ENCODE results near the gene GHITM. TPM values are rescaled to one million over a fixed set of nuclear protein-coding genes. Genes with fewer than 3 reads are reported as not detected.
"Not testable (repeated sequence)": the region's sequence is repeated elsewhere in the genome, so short reads cannot be mapped to it uniquely, and the experiment has no call there.

GHITM gene
- total and polyA plus RNA-seq, 3 experiments from 2014 or later: 218 to 294 (median 218) TPM

DNA sequence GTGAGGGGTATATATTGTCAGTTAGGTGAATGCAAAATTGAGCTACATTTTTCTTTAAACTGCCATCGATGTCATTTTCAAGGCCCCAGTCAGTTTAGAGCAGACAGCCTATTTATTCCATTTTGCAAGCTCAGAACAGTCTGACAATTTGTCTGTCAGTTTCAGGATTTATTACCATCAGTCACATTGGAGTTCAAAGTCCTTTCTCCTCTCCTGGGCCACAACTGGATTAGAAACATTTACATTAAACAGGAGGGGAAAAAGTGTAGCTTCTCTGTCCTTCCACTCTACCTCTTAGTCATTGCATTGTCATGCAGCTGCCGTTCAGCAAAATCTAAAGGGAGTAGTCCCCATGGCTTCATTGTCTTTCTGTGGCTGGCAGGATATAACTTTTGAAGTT is 3.5 kb upstream of the GHITM start:
- peaks cover 12 to 17% (median 16%) of the 10 kb centered on the region in 3 donors for H3K4me1 Mint-ChIP-seq
- peaks cover 0 to 14% (median 0%) of the 10 kb centered on the region in 3 donors for H3K36me3 Mint-ChIP-seq
- peaks cover 3 to 7% of the 10 kb centered on the region in 2 donors for H3K27me3 Mint-ChIP-seq
- Histone ChIP-seq H3K27ac (ENCODE audit: low read depth, low read length) (no peak overlapping the region), H3K36me3 (ENCODE audit: insufficient read depth, low read length) (no peaks in the 10 kb centered on the region), H3K9me3 (ENCODE audit: low read length) (no peaks in the 10 kb centered on the region), H3K4me1 (ENCODE audit: insufficient read depth, low read length) (peaks cover 10% of the 10 kb centered on the region), H3K27me3 (ENCODE audit: insufficient read depth, low read length, poor library complexity, severe bottlenecking) (no peaks in the 10 kb centered on the region), H3K4me3 (ENCODE audit: low read length) (no peak overlapping the region)
- H3K27ac Mint-ChIP-seq: peak overlapping the region in 1 of 8 donors; percentile 11
- no peaks in the 10 kb centered on the region for H3K9me3 Mint-ChIP-seq
- ChIA-PET CTCF (no interaction called here), POLR2A (no interaction called here)
- peak overlapping the region in 1 of 7 donors; percentile 33 for H3K4me3 Mint-ChIP-seq
- DNase-seq: no peak

- Mint-ChIP-seq H3K27ac (peak overlapping the region; percentile 97 to 100 (median 99)), H3K4me1 (peaks cover 27 to 33% (median 28%) of the 10 kb centered on the region in 3 donors), H3K9me3 (no peaks in the 10 kb centered on the region), H3K27me3 (peaks cover 0 to 3% of the 10 kb centered on the region in 2 donors), H3K36me3 (peaks cover 0 to 24% (median 2%) of the 10 kb centered on the region in 3 donors), H3K4me3 (peak overlapping the region; percentile 59 to 98 (median 94))
- H3K4me1 ChIP-seq (ENCODE audit: insufficient read depth, low read length): peaks cover 18% of the 10 kb centered on the region
- ChIA-PET POLR2A (interaction anchor here (2.3 kb wide), 1 partner anchor 11 kb away, joined by 10 read pairs; no protein-coding TSS in a partner anchor), CTCF (interaction anchor here (1.2 to 4.7 kb wide), 3 partner anchors 12 to 68 kb away, joined by 6 to 34 read pairs (median 24); no protein-coding TSS in a partner anchor)
- no peak overlapping the region for H3K4me3 ChIP-seq (ENCODE audit: low read length)
- no peak for DNase-seq
- H3K27me3 ChIP-seq (ENCODE audit: insufficient read depth, low read length, poor library complexity, severe bottlenecking): no peaks in the 10 kb centered on the region
- H3K36me3 ChIP-seq (ENCODE audit: insufficient read depth, low read length): peaks cover 4% of the 10 kb centered on the region
- H3K27ac ChIP-seq (ENCODE audit: low read depth, low read length): no peak overlapping the region
- H3K9me3 ChIP-seq (ENCODE audit: low read length): no peaks in the 10 kb centered on the region
Observed at GRCh38 chr10:84137811-84138210, 1.5 kb upstream of the GHITM start.

DNA sequence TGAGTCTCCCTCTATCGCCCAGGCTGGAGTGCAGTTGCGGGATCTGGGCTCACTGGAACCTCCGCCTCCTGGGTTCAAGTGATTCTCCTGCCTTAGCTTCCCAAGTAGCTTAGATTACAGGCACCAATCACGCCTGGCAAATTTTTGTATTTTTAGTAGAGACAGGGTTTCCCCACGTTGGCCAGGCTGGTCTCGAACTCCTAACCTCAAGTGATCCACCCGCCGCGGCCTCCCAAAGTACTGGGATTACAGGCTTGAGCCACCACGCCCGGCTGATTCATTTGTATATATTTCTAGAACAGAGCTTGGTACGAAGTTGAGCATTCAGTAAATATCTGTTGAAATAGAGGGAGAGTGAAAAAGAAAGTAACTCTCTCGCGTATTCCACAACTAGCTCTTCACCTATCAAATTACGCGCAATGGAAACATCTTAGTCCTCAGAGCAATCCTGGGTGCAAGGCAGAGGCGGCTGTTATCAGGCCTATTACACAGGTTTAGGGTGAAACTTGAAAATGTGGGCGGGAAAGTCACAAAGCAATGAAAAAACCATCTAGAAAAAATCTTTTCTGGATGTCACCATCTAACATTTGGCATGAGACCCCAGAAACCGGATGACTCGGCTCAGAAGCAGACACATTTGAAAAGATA is 707 bp upstream of the GHITM start:
- peaks cover 0 to 3% of the 10 kb centered on the region in 2 donors for H3K27me3 Mint-ChIP-seq
- Histone ChIP-seq H3K9me3 (ENCODE audit: low read length) (no peaks in the 10 kb centered on the region), H3K4me1 (ENCODE audit: insufficient read depth, low read length) (peaks cover 18% of the 10 kb centered on the region), H3K36me3 (ENCODE audit: insufficient read depth, low read length) (peaks cover 12% of the 10 kb centered on the region), H3K4me3 (ENCODE audit: low read length) (peak overlapping the region; percentile 75), H3K27ac (ENCODE audit: low read depth, low read length) (peak overlapping the region; percentile 99), H3K27me3 (ENCODE audit: insufficient read depth, low read length, poor library complexity, severe bottlenecking) (no peaks in the 10 kb centered on the region)
- H3K27ac Mint-ChIP-seq: peak overlapping the region; percentile 97 to 100 (median 99)
- H3K4me1 Mint-ChIP-seq: peaks cover 27 to 40% (median 32%) of the 10 kb centered on the region in 3 donors
- H3K9me3 Mint-ChIP-seq: no peaks in the 10 kb centered on the region
- ChIA-PET POLR2A (interaction anchor here (0.6 to 2.3 kb wide), 5 partner anchors 10 to 196 kb away, joined by 3 to 10 read pairs (median 6); no protein-coding TSS in a partner anchor), CTCF (interaction anchor here (1.0 to 4.7 kb wide), 5 partner anchors 11 to 189 kb away, joined by 3 to 34 read pairs (median 6); partner anchors contain the start of gene CCSER2)
- peak in 3 of 5 donors; percentile 21 to 73 (median 24) for DNase-seq
- peak overlapping the region; percentile 87 to 98 (median 95) for H3K4me3 Mint-ChIP-seq
- peaks cover 2 to 31% (median 5%) of the 10 kb centered on the region in 3 donors for H3K36me3 Mint-ChIP-seq

DNA sequence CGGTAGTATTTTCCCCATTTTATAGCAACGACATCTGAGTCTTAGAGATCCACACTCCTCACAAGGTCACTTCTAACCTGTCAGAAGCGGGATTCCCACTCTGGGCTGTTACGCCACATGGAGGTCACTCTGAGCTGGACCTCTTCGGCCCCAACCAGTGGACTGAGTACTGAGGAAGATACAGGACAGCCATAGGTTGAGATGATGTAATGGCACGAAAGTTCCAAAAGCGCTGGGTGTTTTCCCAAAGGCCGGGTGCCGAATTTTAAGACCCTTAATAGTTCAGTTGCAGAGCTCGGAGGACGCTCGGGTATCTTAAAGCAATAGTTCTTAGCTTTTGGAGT is 699 bp downstream of the GHITM start:
- CTCF ChIA-PET: interaction anchor here (2.5 to 4.7 kb wide), 3 partner anchors 9 to 66 kb away, joined by 8 to 34 read pairs (median 24); no protein-coding TSS in a partner anchor
- Histone ChIP-seq H3K4me1 (ENCODE audit: insufficient read depth, low read length) (peaks cover 18% of the 10 kb centered on the region), H3K27me3 (ENCODE audit: insufficient read depth, low read length, poor library complexity, severe bottlenecking) (no peaks in the 10 kb centered on the region), H3K4me3 (ENCODE audit: low read length) (peak overlapping the region; percentile 96), H3K9me3 (ENCODE audit: low read length) (no peaks in the 10 kb centered on the region), H3K27ac (ENCODE audit: low read depth, low read length) (peak overlapping the region; percentile 99), H3K36me3 (ENCODE audit: insufficient read depth, low read length) (peaks cover 25% of the 10 kb centered on the region)
- Mint-ChIP-seq H3K27me3 (peaks cover 0 to 3% of the 10 kb centered on the region in 2 donors), H3K9me3 (no peaks in the 10 kb centered on the region), H3K4me3 (peak overlapping the region; percentile 87 to 98 (median 95)), H3K36me3 (peaks cover 5 to 43% (median 8%) of the 10 kb centered on the region in 3 donors), H3K27ac (peak overlapping the region; percentile 97 to 100 (median 99)), H3K4me1 (peaks cover 27 to 44% (median 32%) of the 10 kb centered on the region in 3 donors)
- POLR2A ChIA-PET: interaction anchor here (1.1 kb wide), 1 partner anchor 189 kb away, joined by 3 read pairs; no protein-coding TSS in a partner anchor
- DNase-seq: peak in 1 of 5 donors; percentile 45

DNA sequence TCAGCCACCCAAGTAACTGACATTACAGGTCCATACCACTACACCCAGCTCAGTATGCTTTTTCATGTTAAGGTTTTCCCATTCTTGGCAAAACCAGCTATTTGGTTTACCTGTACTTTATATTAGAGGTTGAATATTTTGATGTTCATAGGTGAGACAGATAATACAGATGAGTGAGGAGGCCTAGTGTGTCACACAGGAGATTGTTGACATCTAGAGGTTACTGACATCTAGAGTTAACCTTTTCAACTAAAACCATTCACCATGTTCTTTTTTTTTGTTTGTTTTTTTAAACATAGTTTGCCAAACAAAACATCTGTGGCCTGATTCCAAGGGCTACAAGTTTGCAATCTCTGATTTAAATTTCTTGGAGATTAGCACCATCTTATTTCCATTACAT is 8.0 kb downstream of the GHITM start:
- DNase-seq: no peak
- Histone ChIP-seq H3K9me3 (ENCODE audit: low read length) (no peaks in the 10 kb centered on the region), H3K36me3 (ENCODE audit: insufficient read depth, low read length) (peaks cover 78% of the 10 kb centered on the region), H3K4me3 (ENCODE audit: low read length) (no peak overlapping the region), H3K27me3 (ENCODE audit: insufficient read depth, low read length, poor library complexity, severe bottlenecking) (no peaks in the 10 kb centered on the region), H3K4me1 (ENCODE audit: insufficient read depth, low read length) (no peaks in the 10 kb centered on the region), H3K27ac (ENCODE audit: low read depth, low read length) (no peak overlapping the region)
- ChIA-PET CTCF (interaction anchor here (0.6 to 5.3 kb wide), 17 partner anchors 8 to 116 kb away, joined by 3 to 104 read pairs (median 4); partner anchors contain the start of gene GHITM), POLR2A (interaction anchor here (1.8 to 2.2 kb wide), 2 partner anchors 9 to 30 kb away, joined by 5 to 10 read pairs; partner anchors contain the start of gene GHITM)
- Mint-ChIP-seq H3K27me3 (no peaks in the 10 kb centered on the region), H3K9me3 (no peaks in the 10 kb centered on the region), H3K4me1 (peaks cover 5 to 36% (median 7%) of the 10 kb centered on the region in 3 donors), H3K27ac (peak overlapping the region in 2 of 8 donors; percentile 24 to 71), H3K36me3 (peaks cover 9 to 85% (median 16%) of the 10 kb centered on the region in 3 donors), H3K4me3 (no peak overlapping the region)

- not testable (repeated sequence) for H3K9me3 ChIP-seq (ENCODE audit: low read length); H3K27me3 Mint-ChIP-seq; H3K27me3 ChIP-seq (ENCODE audit: insufficient read depth, low read length, poor library complexity, severe bottlenecking); H3K4me3 Mint-ChIP-seq; H3K4me1 ChIP-seq (ENCODE audit: insufficient read depth, low read length); H3K4me3 ChIP-seq (ENCODE audit: low read length); H3K27ac ChIP-seq (ENCODE audit: low read depth, low read length); H3K9me3 Mint-ChIP-seq
- Mint-ChIP-seq H3K4me1 (peaks cover 5 to 30% (median 5%) of the 10 kb centered on the region in 3 donors), H3K36me3 (peaks cover 9 to 86% (median 15%) of the 10 kb centered on the region in 3 donors), H3K27ac (peak overlapping the region in 1 of 8 donors; percentile 54)
- ChIA-PET POLR2A (interaction anchor here (1.8 to 2.2 kb wide), 2 partner anchors 10 to 29 kb away, joined by 5 to 10 read pairs; partner anchors contain the start of gene GHITM), CTCF (interaction anchor here (0.7 to 5.3 kb wide), 18 partner anchors 8 to 115 kb away, joined by 3 to 104 read pairs (median 4); partner anchors contain the start of gene GHITM)
- peaks cover 79% of the 10 kb centered on the region for H3K36me3 ChIP-seq (ENCODE audit: insufficient read depth, low read length)
- peak in 3 of 5 donors; percentile 3 to 44 (median 36) for DNase-seq
Observed at GRCh38 chr10:84148006-84148597, 8.8 kb downstream of the GHITM start.

DNA sequence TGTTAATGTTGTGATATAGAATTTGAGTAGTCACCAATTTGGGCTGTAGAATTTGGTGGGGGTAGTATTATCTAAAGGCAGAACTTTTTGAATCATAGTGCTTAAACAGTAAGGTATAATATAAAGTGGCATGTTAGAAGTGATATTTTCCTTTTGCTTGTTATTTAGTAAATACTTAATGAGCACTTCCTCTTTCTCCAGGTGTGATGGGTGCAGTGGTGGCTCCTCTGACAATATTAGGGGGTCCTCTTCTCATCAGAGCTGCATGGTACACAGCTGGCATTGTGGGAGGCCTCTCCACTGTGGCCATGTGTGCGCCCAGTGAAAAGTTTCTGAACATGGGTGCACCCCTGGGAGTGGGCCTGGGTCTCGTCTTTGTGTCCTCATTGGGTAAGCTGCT is 10.5 kb downstream of the GHITM start:
- Histone ChIP-seq H3K9me3 (ENCODE audit: low read length) (no peaks in the 10 kb centered on the region), H3K36me3 (ENCODE audit: insufficient read depth, low read length) (peaks cover 71% of the 10 kb centered on the region), H3K4me1 (ENCODE audit: insufficient read depth, low read length) (no peaks in the 10 kb centered on the region), H3K27ac (ENCODE audit: low read depth, low read length) (no peak overlapping the region), H3K27me3 (ENCODE audit: insufficient read depth, low read length, poor library complexity, severe bottlenecking) (no peaks in the 10 kb centered on the region), H3K4me3 (ENCODE audit: low read length) (no peak overlapping the region)
- Mint-ChIP-seq H3K4me3 (no peak overlapping the region), H3K4me1 (peaks cover 3 to 21% (median 5%) of the 10 kb centered on the region in 3 donors), H3K9me3 (no peaks in the 10 kb centered on the region), H3K36me3 (peaks cover 4 to 85% (median 10%) of the 10 kb centered on the region in 3 donors), H3K27ac (peak overlapping the region in 2 of 8 donors; percentile 54 to 86), H3K27me3 (no peaks in the 10 kb centered on the region)
- POLR2A ChIA-PET: interaction anchor here (2.2 kb wide), 1 partner anchor 11 kb away, joined by 10 read pairs; the partner anchor contains the start of gene GHITM
- CTCF ChIA-PET: interaction anchor here (0.7 to 5.3 kb wide), 5 partner anchors 9 to 390 kb away, joined by 3 to 104 read pairs (median 24); partner anchors contain the start of gene GHITM
- DNase-seq: no peak
